Osteoblast (primary cell): Measurements from ENCODE around the gene P2RX4. TPM values are rescaled to one million over a fixed set of nuclear protein-coding genes. Genes with fewer than 3 reads are reported as not detected.

Experiments
- DNase-seq: peaks from one replicate; pipeline ENCODE4 v3.0.0; 2011; ENCODE audit warnings: low spot score, mixed read lengths; ENCODE audit not compliant: insufficient read length; ENCODE audit errors: missing footprints
- H2AFZ ChIP-seq: 2 replicates; pipeline ENCODE4 v1.6.0; 2011; ENCODE audit warnings: mild to moderate bottlenecking, low read length
- H3K27ac ChIP-seq: 2 replicates; pipeline ENCODE4 v1.5.1; 2011; ENCODE audit warnings: mild to moderate bottlenecking, low read depth, low read length, moderate library complexity
- H3K27me3 ChIP-seq: 2 replicates; pipeline ENCODE4 v1.6.0; 2012; ENCODE audit warnings: mild to moderate bottlenecking, control low read depth, inconsistent platforms, low read length, moderate library complexity; ENCODE audit not compliant: insufficient read depth
- H3K36me3 ChIP-seq: 2 replicates; pipeline ENCODE4 v1.5.1; 2011; ENCODE audit warnings: mild to moderate bottlenecking, low read length, control low read depth, moderate library complexity; ENCODE audit not compliant: insufficient read depth
- H3K4me1 ChIP-seq: 2 replicates; pipeline ENCODE4 v1.5.1; 2011; ENCODE audit warnings: mild to moderate bottlenecking, low read length, control low read depth, moderate library complexity; ENCODE audit not compliant: insufficient read depth
- H3K4me2 ChIP-seq: 2 replicates; pipeline ENCODE4 v1.6.0; 2011; ENCODE audit warnings: mild to moderate bottlenecking, low read length; ENCODE audit not compliant: insufficient read depth
- H3K4me3 ChIP-seq: fragments of 200-600 bp; sonication (generic); 3 replicates; pipeline ENCODE4 v1.5.1; 2012; ENCODE audit warnings: mild to moderate bottlenecking, low read length, inconsistent platforms; ENCODE audit not compliant: insufficient read depth
- H3K79me2 ChIP-seq: 2 replicates; pipeline ENCODE4 v1.6.0; 2012; ENCODE audit warnings: mild to moderate bottlenecking, low read length, control low read depth, inconsistent platforms; ENCODE audit not compliant: insufficient read depth
- H3K9me3 ChIP-seq: 2 replicates; pipeline ENCODE4 v1.5.1; 2011; ENCODE audit warnings: low read depth, low read length, control low read depth
- H4K20me1 ChIP-seq: 2 replicates; pipeline ENCODE4 v1.6.0; 2012; ENCODE audit warnings: mild to moderate bottlenecking, low read length, control low read depth; ENCODE audit not compliant: insufficient read depth
- total RNA-seq: library from RNA; depleted of rRNA; stranded (reverse); fragments of >200 nt; gene quantifications from 2 replicates; pipeline ENCODE4 v1.2.3, GENCODE V29; 2012
- TF ChIP-seq, protein P1 (sequence below): IDR thresholded peaks from 2 replicates; pipeline ENCODE4 v1.5.1; 2011; ENCODE audit warnings: mild to moderate bottlenecking, low read depth, low read length, moderate library complexity; ENCODE audit errors: extremely low read depth

P2RX4 gene
- total RNA-seq, 1 donor = 23.5 TPM

DNA sequence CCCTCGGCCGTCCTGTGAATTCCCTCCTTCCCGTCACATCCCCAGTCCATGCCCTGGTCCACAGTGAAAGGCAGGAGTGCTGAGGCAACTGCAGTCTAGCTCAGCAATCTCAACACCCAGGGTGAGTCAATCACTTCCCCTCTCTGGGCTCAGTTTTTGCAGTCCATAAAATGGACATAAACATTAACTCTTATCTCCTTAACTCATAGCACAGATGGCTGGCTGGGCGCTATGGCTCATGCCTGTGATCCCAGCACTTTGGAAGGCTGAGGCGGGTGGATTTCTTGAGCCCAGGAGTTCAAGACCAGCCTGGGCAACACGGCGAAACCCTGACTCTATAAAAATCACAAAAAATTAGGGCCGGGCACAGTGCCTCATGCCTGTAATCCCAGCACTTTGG lies 54.2 kb downstream of the P2RX4 start:
- H3K9me3 ChIP-seq = no peaks in the 10 kb centered on the region
- no peak overlapping the region for H2AFZ ChIP-seq
- no peaks in the 10 kb centered on the region for H4K20me1 ChIP-seq
- H3K27ac ChIP-seq = no peak overlapping the region
- H3K4me1 ChIP-seq = no peaks in the 10 kb centered on the region
- no peaks in the 10 kb centered on the region for H3K27me3 ChIP-seq
- no peak overlapping the region for H3K4me3 ChIP-seq
- no peak for DNase-seq
- TF ChIP-seq, protein P1, sequence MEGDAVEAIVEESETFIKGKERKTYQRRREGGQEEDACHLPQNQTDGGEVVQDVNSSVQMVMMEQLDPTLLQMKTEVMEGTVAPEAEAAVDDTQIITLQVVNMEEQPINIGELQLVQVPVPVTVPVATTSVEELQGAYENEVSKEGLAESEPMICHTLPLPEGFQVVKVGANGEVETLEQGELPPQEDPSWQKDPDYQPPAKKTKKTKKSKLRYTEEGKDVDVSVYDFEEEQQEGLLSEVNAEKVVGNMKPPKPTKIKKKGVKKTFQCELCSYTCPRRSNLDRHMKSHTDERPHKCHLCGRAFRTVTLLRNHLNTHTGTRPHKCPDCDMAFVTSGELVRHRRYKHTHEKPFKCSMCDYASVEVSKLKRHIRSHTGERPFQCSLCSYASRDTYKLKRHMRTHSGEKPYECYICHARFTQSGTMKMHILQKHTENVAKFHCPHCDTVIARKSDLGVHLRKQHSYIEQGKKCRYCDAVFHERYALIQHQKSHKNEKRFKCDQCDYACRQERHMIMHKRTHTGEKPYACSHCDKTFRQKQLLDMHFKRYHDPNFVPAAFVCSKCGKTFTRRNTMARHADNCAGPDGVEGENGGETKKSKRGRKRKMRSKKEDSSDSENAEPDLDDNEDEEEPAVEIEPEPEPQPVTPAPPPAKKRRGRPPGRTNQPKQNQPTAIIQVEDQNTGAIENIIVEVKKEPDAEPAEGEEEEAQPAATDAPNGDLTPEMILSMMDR = no peak
- no peaks in the 10 kb centered on the region for H3K79me2 ChIP-seq
- peaks cover 49% of the 10 kb centered on the region for H3K36me3 ChIP-seq
- no peak overlapping the region for H3K4me2 ChIP-seq

DNA sequence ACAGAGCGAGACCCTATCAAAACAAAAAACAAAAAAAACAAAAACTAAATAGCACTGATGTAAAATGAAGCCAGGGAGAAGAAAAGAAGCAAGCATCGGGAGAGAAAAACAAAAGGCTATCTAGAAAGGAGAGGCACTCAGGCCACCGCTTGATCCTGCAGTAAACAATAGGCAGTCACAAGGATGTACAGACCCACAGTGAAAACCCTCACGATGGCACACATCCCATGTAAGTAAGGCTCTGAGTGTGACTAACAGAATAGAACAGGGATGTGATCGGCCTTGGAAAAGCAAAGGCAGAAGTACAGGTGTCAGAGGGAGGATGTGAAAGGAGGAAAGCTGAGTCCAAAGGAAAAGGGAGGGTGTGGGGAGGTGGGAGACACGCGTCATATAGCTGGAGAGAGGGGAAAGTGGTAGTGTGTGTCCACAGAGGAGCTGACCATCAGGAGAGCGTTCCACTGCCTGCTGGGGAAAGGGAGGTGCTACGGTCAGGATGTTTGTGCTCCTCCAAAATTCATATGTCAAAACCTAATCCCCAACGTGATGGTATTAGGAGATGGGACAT lies 55.1 kb downstream of the P2RX4 start:
- TF ChIP-seq, protein P1 = no peak
- H3K4me1 ChIP-seq = no peaks in the 10 kb centered on the region
- no peak overlapping the region for H3K27ac ChIP-seq
- H2AFZ ChIP-seq = no peak overlapping the region
- H3K36me3 ChIP-seq = peaks cover 45% of the 10 kb centered on the region
- H4K20me1 ChIP-seq = no peaks in the 10 kb centered on the region
- no peaks in the 10 kb centered on the region for H3K9me3 ChIP-seq
- H3K27me3 ChIP-seq = no peaks in the 10 kb centered on the region
- H3K79me2 ChIP-seq = no peaks in the 10 kb centered on the region
- no peak for DNase-seq
- no peak overlapping the region for H3K4me2 ChIP-seq
- H3K4me3 ChIP-seq = no peak overlapping the region

DNA sequence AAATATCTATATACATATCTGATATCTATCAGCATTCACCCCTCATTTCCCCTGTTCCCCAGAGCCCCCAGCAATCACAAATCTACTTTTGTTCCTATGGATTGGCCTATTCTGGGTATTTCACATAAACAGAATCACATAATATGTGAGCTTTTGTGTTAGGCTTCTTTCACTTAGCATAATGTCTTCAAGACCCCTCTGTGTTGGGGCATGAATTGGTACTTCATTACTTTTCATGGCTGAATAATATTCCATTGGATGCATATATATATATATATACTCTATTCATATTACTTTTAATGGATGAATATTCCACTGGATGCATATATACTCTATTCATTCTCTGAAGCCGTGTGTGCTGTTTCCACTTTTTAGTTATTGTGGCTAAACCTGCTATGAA lies 57.9 kb downstream of the P2RX4 start:
- no peak overlapping the region for H3K27ac ChIP-seq
- DNase-seq = no peak
- no peak overlapping the region for H3K4me2 ChIP-seq
- no peaks in the 10 kb centered on the region for H3K27me3 ChIP-seq
- H2AFZ ChIP-seq = no peak overlapping the region
- peaks cover 2% of the 10 kb centered on the region for H3K79me2 ChIP-seq
- no peak overlapping the region for H3K4me3 ChIP-seq
- TF ChIP-seq, protein P1 = no peak
- H3K36me3 ChIP-seq = peaks cover 37% of the 10 kb centered on the region
- no peaks in the 10 kb centered on the region for H3K9me3 ChIP-seq
- no peaks in the 10 kb centered on the region for H3K4me1 ChIP-seq
- H4K20me1 ChIP-seq = peaks cover 1% of the 10 kb centered on the region

DNA sequence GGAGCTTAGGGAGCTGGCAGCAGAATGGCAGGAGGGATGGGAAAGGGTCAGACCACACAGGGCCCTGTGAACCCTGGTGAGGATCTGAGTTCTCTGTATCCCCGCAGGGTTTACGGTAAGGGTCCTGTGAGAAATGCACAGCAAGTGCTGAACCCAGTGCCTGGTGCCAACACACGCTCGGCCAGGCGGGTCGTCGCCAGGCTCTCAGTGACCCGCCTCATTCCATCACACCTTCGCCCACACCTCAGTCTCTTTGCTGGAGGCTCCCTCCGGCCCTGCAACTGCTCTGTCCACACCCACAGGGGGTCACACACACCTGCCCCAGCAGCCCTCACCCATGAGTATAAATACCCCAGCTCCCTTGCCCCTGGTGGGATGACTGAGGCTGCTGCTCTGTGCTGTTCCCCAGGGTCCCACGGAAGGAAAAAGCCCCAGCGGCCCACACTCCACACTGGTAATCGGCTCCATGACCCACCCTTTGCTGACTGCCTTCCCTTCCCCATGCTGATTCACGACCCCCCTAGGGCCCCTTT lies 63.5 kb downstream of the P2RX4 start:
- TF ChIP-seq, protein P1 = no peak
- no peak overlapping the region for H3K4me3 ChIP-seq
- H3K79me2 ChIP-seq = peaks cover 26% of the 10 kb centered on the region
- DNase-seq = no peak
- no peaks in the 10 kb centered on the region for H3K9me3 ChIP-seq
- no peak overlapping the region for H3K27ac ChIP-seq
- H3K36me3 ChIP-seq = peaks cover 27% of the 10 kb centered on the region
- no peak overlapping the region for H3K4me2 ChIP-seq
- H2AFZ ChIP-seq = no peak overlapping the region
- no peaks in the 10 kb centered on the region for H3K27me3 ChIP-seq
- peaks cover 8% of the 10 kb centered on the region for H4K20me1 ChIP-seq
- peaks cover 9% of the 10 kb centered on the region for H3K4me1 ChIP-seq
